Karpas-422 (cell line): ENCODE measurements around the gene CCDC73. TPM values are rescaled to one million over a fixed set of nuclear protein-coding genes. Genes with fewer than 3 reads are reported as not detected.

Experiments used
- DNase-seq: peaks from one replicate; pipeline ENCODE4 v3.0.0-alpha.2; 2015
- H2AFZ ChIP-seq: fragments of 200-600 bp; sonication (generic); 2 replicates; pipeline ENCODE4 v1.6.1; 2014; ENCODE audit warnings: antibody characterized with exemption, low read length, mixed read lengths
- H3K27ac ChIP-seq: fragments of 200-600 bp; sonication (generic); 2 replicates; pipeline ENCODE4 v1.5.1; 2014; ENCODE audit warnings: mild to moderate bottlenecking, low read length, moderate library complexity
- H3K27me3 ChIP-seq: fragments of 200-600 bp; sonication (generic); 2 replicates; pipeline ENCODE4 v1.6.1; 2014; ENCODE audit warnings: low read length, mixed read lengths
- H3K36me3 ChIP-seq: fragments of 200-600 bp; sonication (generic); 2 replicates; pipeline ENCODE4 v1.6.1; 2014; ENCODE audit warnings: low read length, mixed read lengths; ENCODE audit not compliant: insufficient read depth
- H3K4me1 ChIP-seq: fragments of 200-600 bp; sonication (generic); 2 replicates; pipeline ENCODE4 v1.6.1; 2014; ENCODE audit warnings: mild to moderate bottlenecking, low read length, mixed read lengths
- H3K4me2 ChIP-seq: fragments of 200-600 bp; sonication (generic); 2 replicates; pipeline ENCODE4 v1.6.1; 2014; ENCODE audit warnings: low read length, low read depth, mild to moderate bottlenecking; ENCODE audit not compliant: poor library complexity, severe bottlenecking
- H3K4me3 ChIP-seq: fragments of 200-600 bp; sonication (generic); 2 replicates; pipeline ENCODE4 v1.5.1; 2014; ENCODE audit warnings: mild to moderate bottlenecking, antibody characterized with exemption, low read length, mixed read lengths
- H3K79me2 ChIP-seq: fragments of 200-600 bp; sonication (generic); 2 replicates; pipeline ENCODE4 v1.6.1; 2014; ENCODE audit warnings: mild to moderate bottlenecking, low read length, mixed read lengths
- H3K9ac ChIP-seq: fragments of 200-600 bp; sonication (generic); 2 replicates; pipeline ENCODE4 v1.6.0; 2014; ENCODE audit warnings: low read length
- H3K9me2 ChIP-seq: fragments of 200-600 bp; sonication (generic), shearing (Covaris generic); replicated peaks from 2 replicates; pipeline ENCODE4 v1.6.0; 2014; ENCODE audit warnings: mild to moderate bottlenecking, low read length, moderate library complexity; ENCODE audit not compliant: insufficient read depth
- H3K9me3 ChIP-seq: fragments of 300-700, 200-600 bp; sonication (generic); 2 replicates; pipeline ENCODE4 v1.6.1; 2014; ENCODE audit warnings: low read length, mixed read lengths
- H4K20me1 ChIP-seq: fragments of 200-600 bp; sonication (generic); 2 replicates; pipeline ENCODE4 v1.6.1; 2014; ENCODE audit warnings: mild to moderate bottlenecking, antibody characterized with exemption, low read length, low read depth; ENCODE audit not compliant: insufficient read depth
- total RNA-seq: library from RNA; depleted of rRNA; stranded (reverse); fragments of >200 nt; shearing (Covaris generic); gene quantifications from 2 replicates; pipeline ENCODE4 v1.2.3, GENCODE V29; 2014; ENCODE audit warnings: low replicate concordance

Gene CCDC73
- total RNA-seq, 1 experiment from 2014 or later = 3.0 TPM

- no peaks in the 10 kb centered on the region for H3K79me2 ChIP-seq
- peak overlapping the region; percentile 14 for H3K4me2 ChIP-seq
- H3K27ac ChIP-seq = no peak overlapping the region
- H4K20me1 ChIP-seq = no peaks in the 10 kb centered on the region
- H2AFZ ChIP-seq = no peak overlapping the region
- no peaks in the 10 kb centered on the region for H3K9me3 ChIP-seq
- DNase-seq = no peak
- no peak overlapping the region for H3K9ac ChIP-seq
- H3K4me3 ChIP-seq = no peak overlapping the region
- no peaks in the 10 kb centered on the region for H3K9me2 ChIP-seq
- no peaks in the 10 kb centered on the region for H3K27me3 ChIP-seq
- no peaks in the 10 kb centered on the region for H3K36me3 ChIP-seq
- H3K4me1 ChIP-seq = peaks cover 9% of the 10 kb centered on the region
Observed at GRCh38 chr11:32821517-32821916, 27.1 kb upstream of the CCDC73 start.

GRCh38 chr11:32820497-32820896 lies 26.0 kb upstream of the CCDC73 start:
- Histone ChIP-seq H3K36me3 (no peaks in the 10 kb centered on the region), H3K4me2 (no peak overlapping the region)
- no peak for DNase-seq

GRCh38 chr11:32819187-32819586 lies 24.7 kb upstream of the CCDC73 start:
- H3K9ac ChIP-seq = no peak overlapping the region
- no peaks in the 10 kb centered on the region for H3K9me2 ChIP-seq
- H3K4me3 ChIP-seq = no peak overlapping the region
- no peaks in the 10 kb centered on the region for H3K9me3 ChIP-seq
- H4K20me1 ChIP-seq = no peaks in the 10 kb centered on the region
- no peak overlapping the region for H3K4me2 ChIP-seq
- H2AFZ ChIP-seq = no peak overlapping the region
- no peaks in the 10 kb centered on the region for H3K36me3 ChIP-seq
- no peaks in the 10 kb centered on the region for H3K79me2 ChIP-seq
- no peak for DNase-seq
- H3K4me1 ChIP-seq = peaks cover 9% of the 10 kb centered on the region
- H3K27me3 ChIP-seq = no peaks in the 10 kb centered on the region
- H3K27ac ChIP-seq = no peak overlapping the region

More at GRCh38 chr11:32820497-32820896, 26.0 kb upstream of the CCDC73 start:
- Histone ChIP-seq H4K20me1 (no peaks in the 10 kb centered on the region), H3K4me1 (peaks cover 9% of the 10 kb centered on the region), H3K27me3 (no peaks in the 10 kb centered on the region), H3K9me3 (no peaks in the 10 kb centered on the region), H2AFZ (no peak overlapping the region), H3K9me2 (no peaks in the 10 kb centered on the region), H3K9ac (no peak overlapping the region), H3K79me2 (no peaks in the 10 kb centered on the region), H3K27ac (no peak overlapping the region), H3K4me3 (no peak overlapping the region)

- no peaks in the 10 kb centered on the region for H3K36me3 ChIP-seq
- H3K4me3 ChIP-seq = no peak overlapping the region
- no peak overlapping the region for H3K27ac ChIP-seq
- no peaks in the 10 kb centered on the region for H4K20me1 ChIP-seq
- H3K4me1 ChIP-seq = peaks cover 9% of the 10 kb centered on the region
- H3K9me2 ChIP-seq = no peaks in the 10 kb centered on the region
- no peak overlapping the region for H2AFZ ChIP-seq
- no peak overlapping the region for H3K4me2 ChIP-seq
- no peak overlapping the region for H3K9ac ChIP-seq
- no peak for DNase-seq
- H3K79me2 ChIP-seq = no peaks in the 10 kb centered on the region
- H3K9me3 ChIP-seq = no peaks in the 10 kb centered on the region
- H3K27me3 ChIP-seq = no peaks in the 10 kb centered on the region
Observed at GRCh38 chr11:32817852-32818183, 23.4 kb upstream of the CCDC73 start.

GRCh38 chr11:32817181-32817851 lies 22.9 kb upstream of the CCDC73 start:
- no peak overlapping the region for H3K4me2 ChIP-seq
- no peaks in the 10 kb centered on the region for H3K79me2 ChIP-seq

GRCh38 chr11:32809313-32809712 lies 14.9 kb upstream of the CCDC73 start:
- H3K9me2 ChIP-seq = no peaks in the 10 kb centered on the region
- no peaks in the 10 kb centered on the region for H3K27me3 ChIP-seq
- DNase-seq = peak; percentile 90

More at GRCh38 chr11:32817181-32817851, 22.9 kb upstream of the CCDC73 start:
- Histone ChIP-seq H2AFZ (no peak overlapping the region), H3K9me2 (no peaks in the 10 kb centered on the region), H4K20me1 (no peaks in the 10 kb centered on the region), H3K9ac (no peak overlapping the region), H3K4me1 (peaks cover 9% of the 10 kb centered on the region), H3K4me3 (no peak overlapping the region), H3K27me3 (no peaks in the 10 kb centered on the region), H3K9me3 (no peaks in the 10 kb centered on the region), H3K36me3 (no peaks in the 10 kb centered on the region), H3K27ac (no peak overlapping the region)
- no peak for DNase-seq

GRCh38 chr11:32796425-32796824 lies 2.0 kb upstream of the CCDC73 start:
- Histone ChIP-seq H3K9me3 (no peaks in the 10 kb centered on the region), H3K79me2 (no peaks in the 10 kb centered on the region)

More at GRCh38 chr11:32809313-32809712, 14.9 kb upstream of the CCDC73 start:
- Histone ChIP-seq H4K20me1 (no peaks in the 10 kb centered on the region), H3K4me2 (no peak overlapping the region), H3K9ac (no peak overlapping the region), H3K9me3 (no peaks in the 10 kb centered on the region), H3K27ac (no peak overlapping the region), H3K4me1 (no peaks in the 10 kb centered on the region), H3K79me2 (no peaks in the 10 kb centered on the region), H2AFZ (no peak overlapping the region), H3K36me3 (no peaks in the 10 kb centered on the region), H3K4me3 (no peak overlapping the region)

GRCh38 chr11:32792948-32793475 lies 1.4 kb downstream of the CCDC73 start:
- peak; percentile 92 for DNase-seq
- Histone ChIP-seq H3K9ac (peak overlapping the region; percentile 60), H3K79me2 (no peaks in the 10 kb centered on the region), H3K4me1 (peaks cover 30% of the 10 kb centered on the region), H3K4me3 (peak overlapping the region; percentile 46), H3K27ac (peak overlapping the region; percentile 75; the same call in 1 of the 2 replicates), H2AFZ (peak overlapping the region; percentile 95), H3K27me3 (no peaks in the 10 kb centered on the region), H3K36me3 (no peaks in the 10 kb centered on the region), H3K9me2 (no peaks in the 10 kb centered on the region), H3K9me3 (no peaks in the 10 kb centered on the region), H3K4me2 (peak overlapping the region; percentile 73), H4K20me1 (no peaks in the 10 kb centered on the region)

More at GRCh38 chr11:32796425-32796824, 2.0 kb upstream of the CCDC73 start:
- Histone ChIP-seq H4K20me1 (no peaks in the 10 kb centered on the region), H3K4me2 (no peak overlapping the region), H3K4me1 (peaks cover 14% of the 10 kb centered on the region), H3K4me3 (no peak overlapping the region), H3K36me3 (no peaks in the 10 kb centered on the region), H3K9me2 (no peaks in the 10 kb centered on the region), H3K27ac (no peak overlapping the region), H2AFZ (no peak overlapping the region), H3K9ac (no peak overlapping the region), H3K27me3 (no peaks in the 10 kb centered on the region)
- no peak for DNase-seq
